ES-I3 (cell line): ENCODE results near the gene CD300LB.

ENCODE experiments used
- H3K36me3 ChIP-seq: 2 replicates; pipeline ENCODE4 v1.6.1; 2013; ENCODE audit warnings: mild to moderate bottlenecking, low read length, control low read depth, moderate library complexity; ENCODE audit not compliant: insufficient read depth
- H3K4me1 ChIP-seq: 2 replicates; pipeline ENCODE4 v1.6.1; 2013; ENCODE audit warnings: mild to moderate bottlenecking, control low read depth, low read length; ENCODE audit not compliant: insufficient read depth
- H3K9ac ChIP-seq: 2 replicates; pipeline ENCODE4 v1.6.1; 2013; ENCODE audit warnings: low read depth, mild to moderate bottlenecking, low read length, moderate library complexity
- H3K9me3 ChIP-seq: 2 replicates; pipeline ENCODE4 v1.6.1; 2013; ENCODE audit warnings: mild to moderate bottlenecking, low read length, moderate library complexity; ENCODE audit not compliant: control insufficient read depth, insufficient read depth

CD300LB gene

DNA sequence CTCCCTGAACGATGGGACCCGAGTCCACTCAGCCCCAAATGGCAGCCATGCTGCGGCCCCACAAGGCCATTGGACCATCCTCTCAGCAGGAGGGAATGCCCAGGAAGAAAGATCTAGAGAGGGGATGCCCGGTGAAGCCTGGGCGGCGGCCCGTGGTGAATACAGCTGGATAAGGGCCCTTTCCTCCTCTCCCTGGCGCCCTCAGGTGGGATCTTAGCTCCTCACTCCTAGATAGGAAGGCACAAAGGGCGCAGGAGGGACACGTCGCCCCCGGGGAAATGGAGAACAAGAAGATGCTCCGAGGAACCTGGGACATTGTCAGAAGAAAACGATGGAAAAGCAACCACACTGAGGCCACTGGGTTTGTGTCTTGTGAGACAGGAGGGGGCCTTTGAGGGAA lies 12.1 kb upstream of the CD300LB start:
- H3K4me1 ChIP-seq = no peaks in the 10 kb centered on the region
- H3K9me3 ChIP-seq = no peaks in the 10 kb centered on the region
- no peaks in the 10 kb centered on the region for H3K36me3 ChIP-seq
- no peak overlapping the region for H3K9ac ChIP-seq

DNA sequence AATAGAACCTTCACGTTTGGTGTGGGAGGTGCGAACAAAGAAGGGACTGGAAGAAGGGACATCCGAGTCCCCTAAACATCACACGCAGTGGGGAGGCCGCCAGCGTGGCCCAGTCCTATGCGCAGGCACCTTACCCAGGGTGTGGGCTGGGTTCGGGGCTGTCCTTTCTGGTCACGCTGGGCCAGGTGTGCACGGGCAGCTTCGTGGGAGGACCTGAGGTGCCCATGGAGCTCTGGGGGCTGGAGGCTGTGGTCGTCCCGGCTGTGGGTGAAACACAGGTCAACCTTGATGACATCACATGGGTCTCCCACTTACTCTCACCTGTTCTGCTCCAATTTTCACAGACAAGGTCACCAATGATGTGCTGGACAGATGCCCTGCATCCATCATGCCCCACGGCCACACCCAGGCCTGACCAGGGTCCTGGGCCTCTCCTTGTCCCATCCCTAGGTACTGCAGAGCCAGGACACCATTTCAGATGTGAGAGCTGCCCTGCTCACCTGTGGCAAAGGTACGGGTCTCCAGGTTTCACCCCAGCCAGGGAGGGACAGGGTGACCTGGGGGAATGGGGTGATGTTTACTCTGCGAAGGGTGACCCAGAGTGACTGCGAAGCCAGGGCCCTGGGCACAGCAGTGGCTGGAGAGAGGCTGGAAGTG lies 11.6 kb upstream of the CD300LB start:
- H3K9me3 ChIP-seq = no peaks in the 10 kb centered on the region

DNA sequence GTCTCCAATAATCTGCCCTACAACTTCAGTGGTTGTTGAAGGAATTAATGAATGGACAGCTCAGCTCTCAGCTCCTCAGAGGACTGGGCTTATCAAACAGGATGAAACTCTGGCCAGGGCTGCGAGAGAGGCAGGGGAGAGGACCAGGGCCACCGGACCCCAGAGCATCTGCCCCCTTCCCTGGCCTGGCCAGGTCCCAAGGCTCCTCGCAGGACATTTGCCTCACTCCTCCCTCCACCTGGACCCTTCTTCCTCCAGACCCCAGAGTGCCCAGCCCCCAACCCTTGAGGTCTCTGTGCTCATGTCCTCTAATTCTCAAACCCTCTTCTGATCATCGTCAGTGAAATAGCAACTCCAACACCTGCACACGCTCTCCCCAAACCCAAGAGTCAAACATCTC lies 10.9 kb upstream of the CD300LB start:
- no peaks in the 10 kb centered on the region for H3K4me1 ChIP-seq
- H3K9me3 ChIP-seq = no peaks in the 10 kb centered on the region
- H3K36me3 ChIP-seq = no peaks in the 10 kb centered on the region
- no peak overlapping the region for H3K9ac ChIP-seq

More for the DNA sequence above, 11.6 kb upstream of the CD300LB start:
- Histone ChIP-seq H3K4me1 (no peaks in the 10 kb centered on the region), H3K36me3 (no peaks in the 10 kb centered on the region), H3K9ac (no peak overlapping the region)

GRCh38 chr17:74541176-74542111 lies 10.2 kb upstream of the CD300LB start:
- Histone ChIP-seq H3K9ac (no peak overlapping the region), H3K9me3 (no peaks in the 10 kb centered on the region), H3K4me1 (no peaks in the 10 kb centered on the region), H3K36me3 (no peaks in the 10 kb centered on the region)

- H3K4me1 ChIP-seq = no peaks in the 10 kb centered on the region
- no peaks in the 10 kb centered on the region; the same call in 1 of the 2 replicates for H3K9me3 ChIP-seq
- no peaks in the 10 kb centered on the region for H3K36me3 ChIP-seq
- H3K9ac ChIP-seq = no peak overlapping the region
Measured at GRCh38 chr17:74539281-74539820, 8.1 kb upstream of the CD300LB start.

DNA sequence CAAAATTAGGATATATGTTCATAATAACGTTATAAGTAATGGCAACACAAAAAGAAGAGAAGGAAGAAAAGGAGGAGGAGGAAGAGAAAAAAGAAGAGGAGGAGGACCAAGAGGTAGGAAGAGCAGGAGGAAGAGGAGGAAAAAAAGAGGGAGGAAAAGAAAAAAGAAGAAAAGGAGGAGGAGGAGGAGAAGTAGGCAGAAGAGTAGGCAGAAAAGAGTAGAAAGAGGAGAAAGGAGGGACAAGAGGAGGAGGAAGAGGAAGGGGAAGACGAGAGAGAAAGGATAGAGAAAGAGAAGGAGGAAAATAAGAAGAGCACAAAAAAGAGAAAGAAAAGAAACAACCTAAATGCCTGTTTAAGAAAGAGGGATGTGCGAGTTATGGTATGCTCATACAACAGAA lies 5.6 kb upstream of the CD300LB start:
- no peak overlapping the region for H3K9ac ChIP-seq
- peaks cover 2% of the 10 kb centered on the region; the same call in 1 of the 2 replicates for H3K9me3 ChIP-seq
- peaks cover 6% of the 10 kb centered on the region; the same call in 1 of the 2 replicates for H3K4me1 ChIP-seq
- H3K36me3 ChIP-seq = no peaks in the 10 kb centered on the region

GRCh38 chr17:74532115-74532514 lies 840 bp upstream of the CD300LB start:
- H3K36me3 ChIP-seq = no peaks in the 10 kb centered on the region
- H3K9ac ChIP-seq = peak overlapping the region; percentile 59
- H3K4me1 ChIP-seq = peaks cover 9% of the 10 kb centered on the region; the same call in 1 of the 2 replicates
- peaks cover 2% of the 10 kb centered on the region; the same call in 1 of the 2 replicates for H3K9me3 ChIP-seq

- Histone ChIP-seq H3K9ac (no peak overlapping the region), H3K9me3 (peaks cover 2% of the 10 kb centered on the region; the same call in 1 of the 2 replicates), H3K36me3 (no peaks in the 10 kb centered on the region), H3K4me1 (peaks cover 9% of the 10 kb centered on the region; the same call in 1 of the 2 replicates)
Measured at GRCh38 chr17:74530831-74531150, 484 bp downstream of the CD300LB start.

GRCh38 chr17:74529243-74529642 lies 2.0 kb downstream of the CD300LB start:
- Histone ChIP-seq H3K9ac (no peak overlapping the region), H3K9me3 (peaks cover 2% of the 10 kb centered on the region; the same call in 1 of the 2 replicates), H3K36me3 (no peaks in the 10 kb centered on the region), H3K4me1 (peaks cover 9% of the 10 kb centered on the region; the same call in 1 of the 2 replicates)

- H3K9ac ChIP-seq = no peak overlapping the region
- peaks cover 9% of the 10 kb centered on the region; the same call in 1 of the 2 replicates for H3K4me1 ChIP-seq
- no peaks in the 10 kb centered on the region for H3K9me3 ChIP-seq
- no peaks in the 10 kb centered on the region for H3K36me3 ChIP-seq
Measured at GRCh38 chr17:74528491-74529199, 2.6 kb downstream of the CD300LB start.

- peaks cover 7% of the 10 kb centered on the region; the same call in 1 of the 2 replicates for H3K4me1 ChIP-seq
- no peak overlapping the region for H3K9ac ChIP-seq
- H3K36me3 ChIP-seq = no peaks in the 10 kb centered on the region
- H3K9me3 ChIP-seq = no peaks in the 10 kb centered on the region
Measured at GRCh38 chr17:74527756-74528155, 3.5 kb downstream of the CD300LB start.

GRCh38 chr17:74527081-74527480 lies 4.2 kb downstream of the CD300LB start:
- H3K9ac ChIP-seq = no peak overlapping the region
- no peaks in the 10 kb centered on the region for H3K36me3 ChIP-seq
- H3K9me3 ChIP-seq = no peaks in the 10 kb centered on the region
- peaks cover 4% of the 10 kb centered on the region; the same call in 1 of the 2 replicates for H3K4me1 ChIP-seq

GRCh38 chr17:74526681-74527080 lies 4.6 kb downstream of the CD300LB start:
- Histone ChIP-seq H3K4me1 (peaks cover 1% of the 10 kb centered on the region; the same call in 1 of the 2 replicates), H3K36me3 (no peaks in the 10 kb centered on the region), H3K9me3 (no peaks in the 10 kb centered on the region), H3K9ac (no peak overlapping the region)

GRCh38 chr17:74525781-74526288 lies 5.4 kb downstream of the CD300LB start:
- no peaks in the 10 kb centered on the region for H3K4me1 ChIP-seq
- H3K9ac ChIP-seq = no peak overlapping the region
- H3K36me3 ChIP-seq = no peaks in the 10 kb centered on the region
- no peaks in the 10 kb centered on the region for H3K9me3 ChIP-seq
